Left cardiac atrium (tissue), 4 donors: ENCODE data around the gene RBM28. TPM values are rescaled to one million over a fixed set of nuclear protein-coding genes. Genes with fewer than 3 reads are reported as not detected.

Experiments
- ATAC-seq, 2 donors: fragments of 200-7000 bp; cut with Tn5 transposase; one replicate each; pipeline ENCODE4 v1.9.1; 2020; ENCODE audit warnings: mild to moderate bottlenecking in 2 of 2, moderate library complexity in 2 of 2
- DNase-seq: peaks from one replicate; pipeline ENCODE4 v3.0.0-alpha.2; 2020
- intact Hi-C, 2 donors: fragments of 100-400 bp; cut with DNase I; formaldehyde crosslinking; loops; one replicate each; pipeline versions ENCODE4 v1.14.1 to v1.15.1; 2022 to 2023
- total RNA-seq, 2 donors: library from RNA; stranded (reverse); fragmentation: NEBNext Ultra II Directional; extraction: Animal tissue kit (Norgen Biotek cat#: 25700); gene quantifications; one replicate each; pipeline ENCODE4 v1.2.1, GENCODE V29; 2021
- donor health status: DM: no; HTN: yes; CAD: no.
- donor health status: DM: no; HTN: yes; CAD: no; lungs with severe emphysema.
- donor health status: DM: yes; HTN: yes; CAD: no.
- donor health status: Dilated cardiomyopathy.

RBM28 gene
- total RNA-seq, 2 donors from 2014 or later: 25.4 to 33.9 TPM

GRCh38 chr7:128353189-128353588 lies 9.5 kb upstream of the RBM28 start:
- DNase-seq (no peak), ATAC-seq (no peak)
- intact Hi-C loops: no loop called here

DNA sequence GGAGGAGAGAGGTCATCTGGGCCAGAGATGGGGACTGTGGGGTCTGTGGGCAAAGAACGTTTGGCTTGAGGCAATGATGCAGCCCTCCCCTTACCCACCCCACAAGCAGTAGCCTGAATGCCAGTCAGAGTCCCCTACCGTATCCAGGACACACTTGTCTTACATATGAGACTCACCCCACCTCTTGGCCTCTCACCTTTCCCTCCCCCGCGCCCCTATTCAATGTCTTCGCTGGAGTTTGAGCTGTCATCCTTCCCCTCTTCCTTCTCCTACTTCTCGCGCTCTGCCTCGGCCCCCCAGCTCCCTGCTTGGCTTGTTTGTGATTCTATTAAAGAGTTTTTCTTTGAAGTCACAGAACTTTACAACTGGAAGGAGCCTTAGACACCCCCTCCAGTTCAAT lies 8.9 kb upstream of the RBM28 start:
- intact Hi-C loops: no loop called here
- DNase-seq (no peak), ATAC-seq (no peak)

DNA sequence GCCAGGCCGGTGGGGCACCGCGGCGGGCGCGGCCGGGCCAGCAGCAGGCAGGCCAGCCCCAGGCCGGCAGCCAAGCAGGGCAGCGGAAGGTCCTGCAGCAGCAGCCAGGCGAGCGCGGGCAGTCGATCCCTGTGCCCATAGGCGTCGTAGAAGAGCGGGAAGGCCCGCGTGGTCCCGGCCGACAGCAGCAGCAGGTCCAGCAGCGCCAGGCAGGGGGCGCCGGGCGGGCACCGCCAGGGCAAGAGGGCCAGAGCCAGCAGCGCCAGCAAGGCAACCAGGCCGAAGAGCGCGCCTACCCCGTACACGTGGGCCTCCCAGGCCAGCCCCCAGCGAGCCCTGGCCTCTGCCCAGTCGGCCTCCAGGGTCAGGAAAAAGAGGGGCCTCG lies 8.4 kb upstream of the RBM28 start:
- intact Hi-C loops: no loop called here
- ATAC-seq: peak; percentile 47 to 62
- peak; percentile 67 for DNase-seq

- no peak for DNase-seq
- ATAC-seq: peak; percentile 26 to 28
- intact Hi-C loops: no loop called here
Observed at GRCh38 chr7:128351296-128352152, 7.8 kb upstream of the RBM28 start.

- intact Hi-C loops: no loop called here
- peak in 1 of 2 donors; percentile 9 for ATAC-seq
Observed at GRCh38 chr7:128350708-128351295, 7.1 kb upstream of the RBM28 start.

DNA sequence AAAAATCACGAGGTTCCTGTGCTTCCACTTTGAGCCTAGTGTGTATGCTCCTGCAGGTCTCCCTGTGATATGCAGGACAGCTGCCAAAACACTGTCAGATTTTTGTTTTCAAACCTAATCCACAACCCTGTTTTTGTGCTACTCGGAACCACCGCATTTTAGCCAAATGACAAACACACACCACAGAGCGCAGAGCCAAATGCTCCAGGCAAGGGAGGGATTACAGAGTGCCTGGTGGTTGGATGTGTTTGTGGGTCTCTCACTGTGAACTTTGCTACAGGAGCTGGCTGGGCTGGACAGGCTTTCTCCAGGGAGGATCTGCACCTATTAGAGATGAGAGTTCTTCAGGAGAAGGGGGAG lies 5.7 kb upstream of the RBM28 start:
- intact Hi-C loops: loop anchor here in 1 of 2 donors (5.0 kb wide), 1 partner anchor 38 kb away; no protein-coding TSS in a partner anchor
- no peak for DNase-seq
- no peak for ATAC-seq

More at GRCh38 chr7:128350708-128351295, 7.1 kb upstream of the RBM28 start:
- no peak for DNase-seq

- ATAC-seq (peak in 1 of 2 donors; percentile 18), DNase-seq (peak; percentile 59)
Observed at GRCh38 chr7:128347647-128348097, 4.0 kb upstream of the RBM28 start.

GRCh38 chr7:128344431-128344774 lies 695 bp upstream of the RBM28 start:
- intact Hi-C loops: no loop called here
- DNase-seq: no peak
- no peak for ATAC-seq

More at GRCh38 chr7:128347647-128348097, 4.0 kb upstream of the RBM28 start:
- intact Hi-C loops: loop anchor here (1.0 to 5.0 kb wide), 2 partner anchors 40 kb away; no protein-coding TSS in a partner anchor

DNA sequence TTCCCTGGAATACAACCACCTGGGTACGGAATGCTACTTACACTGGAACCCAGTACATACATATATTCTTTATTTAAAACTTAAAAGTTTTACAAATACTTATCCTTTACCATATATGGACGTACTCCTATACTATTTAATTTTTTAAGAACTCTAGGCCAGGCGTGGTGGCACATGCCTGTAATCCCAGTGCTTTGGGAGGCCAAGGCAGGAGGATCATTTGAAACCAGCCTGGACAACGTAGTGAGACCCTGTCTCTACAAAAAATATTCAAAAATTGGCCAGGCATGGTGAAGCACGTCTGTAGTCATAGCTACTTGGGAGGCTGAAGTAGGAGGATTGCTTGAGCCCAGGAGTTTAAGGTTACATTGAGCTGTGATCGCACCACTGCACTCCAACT lies 2.0 kb downstream of the RBM28 start:
- DNase-seq (no peak), ATAC-seq (no peak)
- intact Hi-C loops: no loop called here

- ATAC-seq (no peak), DNase-seq (no peak)
- intact Hi-C loops: no loop called here
Observed at GRCh38 chr7:128335730-128336129, 8.0 kb downstream of the RBM28 start.

DNA sequence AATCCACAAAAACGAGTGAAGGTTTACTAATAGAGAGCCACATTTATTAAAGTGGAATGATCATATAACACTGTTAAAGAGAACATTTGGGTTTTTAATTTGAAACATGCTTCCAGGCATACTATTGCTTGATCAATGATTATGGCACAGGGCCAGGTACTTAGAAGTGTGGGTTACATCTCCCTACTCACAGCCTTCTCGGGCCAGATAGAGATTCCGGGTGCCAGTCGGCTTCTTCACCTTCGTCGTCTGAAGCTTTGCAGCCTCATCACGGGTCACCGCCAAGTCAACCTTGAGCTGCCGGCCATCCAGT lies 19.4 kb downstream of the RBM28 start:
- intact Hi-C loops: no loop called here
- DNase-seq (no peak), ATAC-seq (no peak)

DNA sequence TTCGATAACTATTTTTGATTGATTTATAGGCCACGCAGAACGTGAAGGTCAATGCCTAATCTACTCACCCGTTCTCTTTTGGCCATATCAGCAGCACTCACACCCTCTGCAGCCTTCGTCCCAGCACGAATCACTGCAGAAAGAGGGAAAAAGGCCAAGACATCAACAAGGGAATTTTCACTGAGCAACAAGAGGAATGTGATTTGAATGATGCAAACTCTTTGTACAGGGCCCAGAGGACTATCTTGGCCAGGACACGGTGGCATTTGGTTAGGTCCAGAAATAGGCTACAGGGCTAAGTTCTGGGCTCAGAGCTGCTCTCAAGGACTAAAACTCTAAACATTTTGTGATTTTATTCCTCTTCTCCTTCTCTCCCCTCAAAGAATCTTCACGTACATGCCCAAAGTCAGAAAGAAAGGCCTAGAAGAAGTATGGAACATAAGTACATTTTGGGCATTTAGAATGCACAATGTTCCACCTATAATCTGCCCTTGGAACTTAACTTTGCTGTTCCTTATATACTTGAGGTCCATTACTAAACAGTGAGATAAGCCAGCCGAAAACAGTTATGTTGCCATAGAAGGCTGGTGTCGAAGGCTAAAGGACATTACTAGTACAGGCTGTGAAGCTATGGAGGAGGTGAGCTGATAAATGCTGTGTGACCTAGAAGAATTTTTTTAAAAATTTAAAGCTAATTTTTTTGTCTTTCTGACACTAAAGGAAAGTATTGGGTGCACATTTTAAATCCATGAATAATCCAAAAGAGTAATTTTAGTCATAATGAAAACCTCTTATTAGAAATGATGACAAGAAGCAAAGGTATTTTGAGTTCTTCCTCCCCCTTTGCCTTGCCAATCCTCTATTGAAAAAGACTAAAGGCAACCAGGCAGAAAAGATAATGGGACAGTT lies 20.0 kb downstream of the RBM28 start:
- intact Hi-C loops: no loop called here
- ATAC-seq (peak; percentile 57 to 89), DNase-seq (no peak)

DNA sequence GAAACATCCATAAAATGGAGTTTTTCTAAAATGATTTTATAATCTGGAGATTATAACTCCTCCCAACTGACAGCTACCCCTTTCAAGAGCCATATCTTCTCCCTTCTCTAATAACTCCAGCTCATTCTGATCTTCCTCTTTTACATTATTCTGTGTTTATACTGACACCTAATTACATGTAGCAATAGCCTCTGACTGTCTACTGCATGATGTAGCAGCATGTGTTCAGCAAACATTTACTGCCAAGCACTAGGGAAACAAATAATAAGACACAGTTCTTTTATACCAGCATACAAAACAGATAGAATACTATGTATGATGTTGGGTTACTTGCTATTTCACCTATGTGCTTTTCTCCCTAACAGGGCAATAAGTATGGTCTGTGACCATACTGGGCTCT lies 20.7 kb downstream of the RBM28 start:
- peak in 1 of 2 donors; percentile 5 for ATAC-seq
- DNase-seq: no peak
- intact Hi-C loops: no loop called here

- intact Hi-C loops: no loop called here
- ATAC-seq (peak; percentile 49 to 56), DNase-seq (no peak)
Observed at GRCh38 chr7:128322040-128322643, 21.6 kb downstream of the RBM28 start.

DNA sequence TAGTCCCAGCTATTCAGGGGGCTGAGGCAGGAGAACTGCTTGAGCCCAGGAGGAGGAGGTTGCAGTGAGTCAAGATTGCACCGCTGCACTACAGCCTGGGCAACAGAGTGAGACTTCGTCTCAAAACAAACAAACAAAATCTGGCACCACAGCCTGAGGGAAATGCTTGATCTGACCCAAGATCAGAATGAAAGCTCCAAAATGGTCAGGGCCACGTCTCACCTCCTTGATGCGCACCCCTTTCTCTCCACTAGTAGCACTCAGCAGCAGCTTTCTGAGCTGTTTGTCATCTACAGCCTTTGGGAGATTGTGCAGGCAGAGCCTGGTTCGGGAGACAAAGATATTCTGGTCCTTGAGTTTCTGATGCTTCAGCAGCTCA lies 22.7 kb downstream of the RBM28 start:
- no peak for DNase-seq
- no peak for ATAC-seq
- intact Hi-C loops: no loop called here

DNA sequence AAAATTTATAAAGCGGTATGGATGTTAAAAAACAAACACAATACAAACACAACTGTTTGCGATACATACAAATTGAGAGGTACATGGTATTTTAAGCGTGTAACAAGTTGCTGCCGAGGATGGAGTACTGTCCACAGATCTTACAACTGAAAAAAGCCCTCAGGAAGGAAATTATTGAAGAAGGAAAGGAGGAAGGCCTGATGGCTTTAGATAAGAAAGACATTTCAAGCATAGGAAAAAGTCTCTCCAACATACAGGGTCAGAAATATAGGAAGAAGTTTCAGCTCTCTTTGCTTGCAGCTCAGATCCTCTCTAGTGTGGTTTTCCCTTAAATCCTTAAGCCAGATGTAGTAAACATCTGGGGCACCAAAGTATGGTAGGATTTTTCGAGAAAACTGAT lies 25.0 kb downstream of the RBM28 start:
- no peak for ATAC-seq
- no peak for DNase-seq
- intact Hi-C loops: no loop called here

DNA sequence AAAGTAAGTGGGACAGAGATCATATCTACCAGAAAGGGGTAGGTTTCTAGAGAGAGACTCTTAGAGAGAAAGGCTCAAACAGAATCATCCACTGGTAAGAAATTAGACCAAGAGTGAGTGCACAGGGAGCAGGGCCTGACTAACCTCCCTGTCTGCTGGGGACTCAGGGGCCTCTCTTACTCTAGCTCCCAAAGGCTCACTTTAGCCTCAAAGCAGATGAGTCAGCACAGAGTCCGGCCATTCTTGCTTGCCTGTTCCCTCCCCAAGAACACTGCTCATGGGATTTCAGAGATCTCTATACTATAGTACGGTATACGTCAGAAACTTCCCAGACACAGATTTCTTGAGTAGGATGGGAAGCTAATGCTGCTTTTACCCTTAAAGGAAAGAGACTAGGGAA lies 32.7 kb downstream of the RBM28 start:
- ATAC-seq (no peak), DNase-seq (no peak)
- intact Hi-C loops: no loop called here

DNA sequence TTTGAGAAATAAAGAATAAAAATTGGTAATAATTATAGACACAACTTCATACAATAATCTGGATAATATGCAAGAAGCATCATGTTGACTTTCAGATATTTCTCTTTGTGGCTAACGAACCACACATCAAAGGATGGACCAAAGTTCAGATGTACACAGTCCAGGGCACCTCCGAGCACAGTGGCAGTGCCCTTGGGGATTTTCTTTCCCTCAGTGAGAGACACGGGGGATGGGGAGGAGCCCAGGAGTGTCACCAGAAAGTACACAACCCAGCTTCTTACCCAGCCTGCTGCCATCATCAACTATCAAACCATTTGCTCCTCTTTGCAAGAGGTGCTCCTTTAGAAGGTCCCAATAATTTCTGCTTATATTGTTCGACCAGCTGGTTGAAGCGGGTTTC lies 33.2 kb downstream of the RBM28 start:
- DNase-seq (no peak), ATAC-seq (no peak)
- intact Hi-C loops: no loop called here

- ATAC-seq (no peak), DNase-seq (no peak)
- intact Hi-C loops: no loop called here
Observed at GRCh38 chr7:128309976-128310375, 33.7 kb downstream of the RBM28 start.

GRCh38 chr7:128309124-128309523 lies 34.6 kb downstream of the RBM28 start:
- intact Hi-C loops: no loop called here
- ATAC-seq (no peak), DNase-seq (no peak)
